GM12874 (cell line): Measurements from ENCODE around the gene SLC24A3.

Source experiments
- TF ChIP-seq, protein P1 (sequence below): IDR thresholded peaks from 2 replicates; pipeline ENCODE4 v1.5.1; 2011; ENCODE audit warnings: low read depth, mild to moderate bottlenecking, control low read depth, low read length, moderate library complexity; ENCODE audit not compliant: insufficient read depth

SLC24A3 gene

DNA sequence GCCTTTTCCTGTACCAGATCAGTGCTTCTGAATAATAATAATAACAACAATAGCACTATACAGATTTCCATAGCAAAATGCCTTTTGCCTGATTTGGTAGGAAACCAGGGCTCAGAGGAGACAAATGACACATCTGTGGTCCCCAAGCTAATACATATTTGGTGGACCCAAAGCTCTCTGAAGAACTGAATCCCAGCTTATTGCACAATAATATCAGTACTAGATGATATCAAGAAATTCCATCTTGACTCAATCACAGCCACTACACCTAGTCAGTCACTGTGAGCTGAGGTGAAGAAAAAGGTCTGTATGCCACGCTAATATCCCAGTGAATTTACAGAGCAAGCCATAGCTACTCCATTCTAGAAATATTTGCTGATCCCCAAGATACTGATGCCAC lies 275.0 kb downstream of the SLC24A3 start:
- TF ChIP-seq, protein P1, sequence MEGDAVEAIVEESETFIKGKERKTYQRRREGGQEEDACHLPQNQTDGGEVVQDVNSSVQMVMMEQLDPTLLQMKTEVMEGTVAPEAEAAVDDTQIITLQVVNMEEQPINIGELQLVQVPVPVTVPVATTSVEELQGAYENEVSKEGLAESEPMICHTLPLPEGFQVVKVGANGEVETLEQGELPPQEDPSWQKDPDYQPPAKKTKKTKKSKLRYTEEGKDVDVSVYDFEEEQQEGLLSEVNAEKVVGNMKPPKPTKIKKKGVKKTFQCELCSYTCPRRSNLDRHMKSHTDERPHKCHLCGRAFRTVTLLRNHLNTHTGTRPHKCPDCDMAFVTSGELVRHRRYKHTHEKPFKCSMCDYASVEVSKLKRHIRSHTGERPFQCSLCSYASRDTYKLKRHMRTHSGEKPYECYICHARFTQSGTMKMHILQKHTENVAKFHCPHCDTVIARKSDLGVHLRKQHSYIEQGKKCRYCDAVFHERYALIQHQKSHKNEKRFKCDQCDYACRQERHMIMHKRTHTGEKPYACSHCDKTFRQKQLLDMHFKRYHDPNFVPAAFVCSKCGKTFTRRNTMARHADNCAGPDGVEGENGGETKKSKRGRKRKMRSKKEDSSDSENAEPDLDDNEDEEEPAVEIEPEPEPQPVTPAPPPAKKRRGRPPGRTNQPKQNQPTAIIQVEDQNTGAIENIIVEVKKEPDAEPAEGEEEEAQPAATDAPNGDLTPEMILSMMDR = no peak

DNA sequence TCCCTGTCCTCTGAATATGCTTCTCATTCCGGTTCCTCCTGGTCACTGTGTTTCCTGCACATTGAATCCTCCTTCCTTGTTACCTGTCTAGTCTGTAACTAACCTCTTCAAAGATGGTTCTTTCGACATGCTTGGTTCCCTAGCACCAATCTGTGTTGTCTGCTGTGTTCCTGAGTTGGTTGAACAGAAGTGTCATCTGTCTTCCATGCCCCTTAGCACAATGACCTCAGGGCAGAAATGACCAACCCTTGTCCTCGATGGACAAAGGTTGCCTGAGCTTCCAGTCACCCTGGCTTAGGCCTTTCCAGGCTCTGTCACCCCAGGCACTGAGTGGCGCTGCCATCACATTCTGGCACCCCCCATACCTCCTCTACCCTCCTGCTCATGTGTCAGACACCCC lies 278.8 kb downstream of the SLC24A3 start:
- TF ChIP-seq, protein P1 = no peak

DNA sequence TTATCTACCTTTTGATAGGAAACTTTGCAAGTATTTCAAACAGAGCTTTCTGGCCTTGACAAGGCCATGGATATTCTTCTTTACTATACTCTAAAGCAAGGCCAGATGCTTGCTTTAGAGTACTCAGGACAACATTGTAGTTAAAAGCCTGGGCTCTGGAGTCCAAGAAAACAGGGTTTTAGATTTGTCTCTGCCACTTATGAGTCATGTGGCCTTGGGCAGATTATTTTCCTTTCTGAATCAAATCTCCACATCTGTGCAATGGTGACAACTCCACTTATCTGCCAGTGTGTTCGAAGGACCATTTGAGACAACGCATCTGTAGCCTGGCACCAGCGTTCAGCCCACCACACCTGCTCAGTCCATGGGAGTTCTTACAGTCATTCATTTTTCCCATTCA lies 279.7 kb downstream of the SLC24A3 start:
- TF ChIP-seq, protein P1 = no peak

DNA sequence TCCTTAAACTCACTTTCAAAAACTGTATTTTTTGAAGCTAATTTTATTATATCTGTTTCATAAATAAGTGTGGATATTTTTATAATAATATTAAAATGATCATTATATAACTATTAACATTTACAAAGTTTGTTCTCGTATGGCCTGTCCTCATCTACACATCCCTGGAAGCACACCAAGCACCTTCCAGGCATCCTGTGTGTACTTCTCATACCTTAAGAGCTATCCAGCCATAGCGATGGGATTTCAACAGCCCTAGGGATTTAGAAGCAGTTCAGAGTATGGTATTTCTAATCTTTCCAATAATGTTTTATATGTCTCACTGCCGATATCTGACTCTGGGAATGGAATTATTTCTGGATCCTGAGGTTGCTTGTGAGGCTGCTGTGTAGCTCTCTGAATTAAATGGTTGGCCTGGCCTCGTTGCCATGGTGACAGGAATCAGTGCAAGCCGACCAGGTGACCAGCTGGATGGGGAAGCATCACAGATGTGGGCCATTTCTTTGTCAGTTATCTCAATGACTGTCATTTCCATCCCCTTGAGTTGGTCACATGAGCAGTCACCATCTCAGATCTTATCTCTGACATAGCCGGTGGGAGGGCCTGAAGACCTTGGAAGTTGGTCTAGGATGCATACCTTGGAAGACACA lies 280.4 kb downstream of the SLC24A3 start:
- TF ChIP-seq, protein P1 = no peak

DNA sequence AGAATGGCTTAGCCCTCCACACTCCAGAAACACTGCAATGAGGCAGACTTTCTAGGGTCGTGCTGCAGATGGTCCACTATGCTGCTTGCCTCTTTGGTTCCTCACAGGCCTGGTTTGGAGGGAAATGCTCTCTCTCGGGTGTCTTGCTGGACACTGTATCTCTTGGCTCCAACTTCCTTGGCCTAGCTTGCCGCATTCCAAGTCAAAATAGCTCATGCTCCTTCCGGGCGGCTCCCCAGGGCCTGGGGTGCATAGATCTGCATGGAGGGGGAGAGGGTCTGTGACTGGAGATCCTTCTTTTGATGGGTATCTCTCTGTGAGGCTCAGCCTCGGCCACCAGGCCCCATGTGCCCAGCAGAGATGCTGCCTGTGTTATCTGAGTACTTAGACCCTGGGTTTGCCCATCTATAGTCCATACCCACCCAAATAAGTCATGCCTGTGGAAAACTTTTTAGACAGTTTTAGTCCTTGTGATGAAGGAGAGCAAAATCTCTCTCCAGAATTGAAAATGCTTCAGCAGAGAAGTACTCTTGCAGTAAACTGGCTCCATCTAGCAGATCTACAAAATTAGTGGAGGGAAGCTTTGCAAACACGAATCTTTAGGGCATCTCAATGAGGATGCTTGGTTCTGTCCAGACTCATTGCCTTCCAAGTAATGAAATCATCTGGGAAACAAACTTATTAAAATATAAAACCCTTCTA lies 281.5 kb downstream of the SLC24A3 start:
- TF ChIP-seq, protein P1 = no peak

DNA sequence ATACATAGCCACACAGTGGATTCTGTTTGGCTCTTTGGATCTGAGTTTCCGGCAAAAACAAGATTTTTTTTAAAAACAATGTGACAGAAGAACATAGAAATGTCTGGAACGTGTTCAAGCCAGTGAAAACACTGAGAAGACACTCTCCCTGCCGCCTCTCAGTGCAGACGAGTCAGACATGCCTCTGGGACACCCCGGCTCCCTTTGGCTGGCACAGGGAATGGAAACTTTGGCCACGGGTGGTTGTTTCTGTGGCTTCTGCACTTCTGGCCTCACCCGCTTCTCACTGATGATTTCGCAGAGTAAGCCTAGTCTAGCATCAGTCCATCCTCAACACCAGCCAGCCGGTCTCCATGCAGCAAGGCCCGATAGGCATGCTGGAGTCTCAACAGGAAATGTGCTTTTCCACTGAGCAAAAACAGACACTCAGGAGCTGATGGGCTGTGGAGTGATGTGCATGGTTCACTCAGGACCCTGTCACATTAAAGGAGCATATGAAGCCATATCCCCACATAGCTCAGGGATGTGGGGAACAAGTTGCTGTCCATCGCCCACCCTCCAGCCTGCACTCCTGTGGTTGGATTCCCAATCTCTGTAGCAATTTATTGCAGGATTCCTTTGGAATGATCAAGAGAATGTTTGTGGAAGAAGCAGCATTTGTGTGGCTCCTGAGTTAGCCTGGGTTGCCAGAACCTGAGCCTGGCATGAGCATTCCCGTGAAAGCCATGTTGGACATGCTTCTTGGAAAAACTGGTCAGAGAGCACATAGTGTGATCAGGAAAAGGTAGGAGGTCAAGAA lies 283.7 kb downstream of the SLC24A3 start:
- TF ChIP-seq, protein P1 = no peak

DNA sequence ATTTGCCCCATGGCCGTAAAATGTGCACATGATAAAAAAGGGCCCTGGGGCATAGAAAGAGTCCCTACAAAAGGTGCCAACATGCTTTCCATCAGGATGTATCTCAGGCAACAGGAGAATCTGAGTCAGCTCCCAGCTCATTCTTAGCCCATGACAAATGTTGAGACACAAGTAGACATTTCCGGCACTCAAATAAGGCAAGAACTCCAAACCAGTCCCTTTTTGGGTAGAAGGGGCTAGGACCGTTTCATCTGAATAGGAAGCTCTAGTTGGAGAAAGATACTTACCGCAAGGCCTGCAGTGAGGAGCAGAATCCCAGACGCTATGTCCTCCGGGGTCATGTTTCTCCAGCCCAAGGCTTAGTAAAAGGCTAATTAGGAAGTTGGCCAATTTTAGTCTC lies 284.6 kb downstream of the SLC24A3 start:
- TF ChIP-seq, protein P1 = no peak
